WI38 (cell line): ENCODE data around the gene CXorf65.

ENCODE experiments used
- H3K4me3 ChIP-seq: 2 replicates; pipeline ENCODE4 v1.5.1; 2011; ENCODE audit warnings: low read depth, mild to moderate bottlenecking, control low read depth, low read length
- CTCF ChIP-seq: IDR thresholded peaks from 2 replicates; pipeline ENCODE4 v1.5.1; 2012; ENCODE audit warnings: low read depth, mild to moderate bottlenecking, control low read depth, low read length

Gene CXorf65

DNA sequence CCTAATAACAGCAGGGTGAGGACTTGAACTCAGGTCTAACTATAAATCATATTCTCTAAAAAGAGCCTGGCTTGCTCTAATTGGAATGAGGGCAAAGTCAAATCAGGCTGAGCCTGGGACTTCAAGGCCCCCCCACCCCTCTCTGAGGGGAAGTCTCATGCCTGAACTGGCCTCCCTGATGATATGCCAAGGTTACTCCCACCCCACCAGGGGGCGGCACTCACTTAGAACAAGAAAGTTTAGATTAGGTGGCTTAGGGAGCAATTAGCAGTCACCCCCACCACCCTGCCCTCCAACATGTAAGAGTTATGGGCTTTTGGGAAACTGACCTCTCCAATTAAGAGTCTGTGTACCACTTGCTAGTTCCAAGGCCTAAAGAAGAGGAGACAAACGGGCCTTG is 8.2 kb downstream of the CXorf65 start:
- no peak overlapping the region for H3K4me3 ChIP-seq

GRCh38 chrX:71096760-71097032 is 9.8 kb downstream of the CXorf65 start:
- TF ChIP-seq CTCF: no peak
- peak overlapping the region; percentile 66 for H3K4me3 ChIP-seq

More for the DNA sequence above, 8.2 kb downstream of the CXorf65 start:
- TF ChIP-seq CTCF: peak; percentile 28; the same call in 1 of the 2 replicates

DNA sequence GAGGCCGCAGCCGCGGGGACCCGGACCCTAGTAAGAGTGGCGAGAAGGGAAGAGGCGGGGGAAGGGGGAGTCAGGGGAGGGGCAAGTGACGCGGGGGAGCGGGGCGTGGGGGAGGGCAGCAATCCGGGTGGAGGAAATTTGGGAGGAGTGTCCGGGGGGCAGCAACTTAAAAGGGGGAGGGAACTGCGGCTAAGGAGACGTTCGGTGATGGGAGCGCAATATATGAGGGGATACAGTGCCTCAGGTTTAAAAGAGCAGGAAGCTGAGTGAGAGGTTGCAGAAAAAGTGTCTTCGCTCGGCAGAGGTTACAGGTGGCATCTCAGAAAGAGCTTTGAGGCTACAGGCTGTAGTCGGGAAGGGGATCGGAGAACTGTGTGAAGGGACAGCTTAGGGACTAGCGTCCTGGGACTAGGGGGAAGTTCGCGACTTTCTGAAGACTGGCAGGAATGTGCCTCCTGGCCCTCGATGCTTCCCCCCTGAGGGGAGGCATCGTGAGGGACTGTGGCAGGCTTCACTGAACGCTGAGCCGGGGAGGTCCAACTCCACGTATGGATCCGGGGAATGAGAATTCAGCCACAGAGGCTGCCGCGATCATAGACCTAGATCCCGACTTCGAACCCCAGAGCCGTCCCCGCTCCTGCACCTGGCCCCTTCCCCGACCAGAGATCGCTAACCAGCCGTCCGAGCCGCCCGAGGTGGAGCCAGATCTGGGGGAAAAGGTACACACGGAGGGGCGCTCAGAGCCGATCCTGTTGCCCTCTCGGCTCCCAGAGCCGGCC is 10.4 kb downstream of the CXorf65 start:
- TF ChIP-seq CTCF: no peak
- H3K4me3 ChIP-seq: peak overlapping the region; percentile 66

DNA sequence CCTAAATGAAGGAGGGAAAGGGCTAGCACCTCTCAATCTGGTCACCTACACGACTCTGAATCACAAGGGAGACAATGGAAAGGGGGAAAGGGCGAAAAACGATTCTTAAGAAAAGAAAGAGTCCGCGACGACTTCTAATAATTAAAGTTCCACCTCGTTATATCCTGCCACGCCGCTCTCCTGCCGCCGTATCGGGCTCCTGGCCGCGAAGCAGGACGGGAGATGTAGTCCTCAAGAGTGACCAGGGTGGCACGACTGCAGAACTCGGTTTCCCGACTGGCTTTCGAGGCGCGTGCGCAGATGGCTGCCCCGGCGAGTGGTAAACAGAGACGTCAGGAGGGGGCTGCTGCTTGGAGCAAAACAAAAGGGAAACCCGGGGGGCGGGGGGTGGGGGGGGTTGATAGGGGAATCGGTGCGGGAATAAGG is 11.0 kb downstream of the CXorf65 start, which contains the start of gene FOXO4:
FOXO4 (plus strand) TSS at position 297 of the 426 bp plus-strand sequence. CDS start 678 bp downstream, outside the sequence.
- TF ChIP-seq CTCF: no peak
- H3K4me3 ChIP-seq: peak within 1 kb of the TSS; percentile 66

GRCh38 chrX:71095033-71095432 is 11.5 kb downstream of the CXorf65 start:
- H3K4me3 ChIP-seq: peak overlapping the region; percentile 66
- TF ChIP-seq CTCF: no peak

DNA sequence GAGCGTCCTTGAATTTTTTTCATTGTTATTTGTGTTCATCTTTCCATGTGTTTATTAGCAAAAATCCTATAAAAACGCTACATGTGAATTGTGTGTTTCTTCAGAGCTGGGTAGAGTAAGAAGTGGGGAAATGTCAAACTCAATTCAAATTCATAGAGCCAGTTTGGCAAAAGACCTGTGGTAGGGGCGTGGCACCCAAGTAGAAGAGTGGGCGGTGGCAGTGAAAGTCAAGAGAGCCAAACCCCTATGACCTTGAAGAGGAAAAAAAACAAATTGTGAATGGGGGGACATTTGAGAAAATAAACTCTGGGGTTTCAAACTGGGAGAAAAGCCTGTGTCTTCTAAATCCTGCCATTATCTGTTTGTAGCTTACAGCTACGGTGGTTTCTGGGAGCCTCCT is 15.3 kb downstream of the CXorf65 start:
- TF ChIP-seq CTCF: no peak
- H3K4me3 ChIP-seq: no peak overlapping the region

DNA sequence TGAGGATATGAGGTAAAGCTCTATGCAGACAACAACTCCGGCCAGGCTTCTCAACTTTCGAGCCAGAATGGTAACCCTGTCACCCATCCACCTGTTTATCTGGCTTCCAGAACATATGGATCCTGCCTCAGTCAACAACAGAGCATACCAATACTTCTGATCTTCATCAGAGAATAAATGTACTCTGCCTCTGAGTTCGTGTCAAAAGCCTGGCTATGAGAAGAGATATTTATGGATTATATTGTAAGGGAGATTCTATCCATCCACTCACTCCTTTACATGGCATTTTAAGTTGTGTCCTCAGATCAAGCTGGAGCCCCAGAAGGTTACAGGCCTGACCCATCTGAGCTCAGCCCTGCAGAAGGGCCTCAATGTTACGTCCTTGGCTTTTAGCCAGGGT is 20.6 kb downstream of the CXorf65 start:
- TF ChIP-seq CTCF: no peak
- no peak overlapping the region for H3K4me3 ChIP-seq
